Neural cell (in vitro differentiated cells): Measurements from ENCODE around the gene TUBGCP4. TPM values are rescaled to one million over a fixed set of nuclear protein-coding genes. Genes with fewer than 3 reads are reported as not detected.

Experiments used
- H2AFZ ChIP-seq: fragments of 200-600, 300-800 bp; sonication (generic), shearing (Covaris generic); 2 replicates; pipeline ENCODE4 v1.6.0; 2014; ENCODE audit warnings: low read depth, mild to moderate bottlenecking, antibody characterized with exemption, low read length, moderate library complexity
- H3F3A ChIP-seq: fragments of 200-600 bp; shearing (Covaris generic); 2 replicates; pipeline ENCODE4 v1.6.1; 2016; ENCODE audit warnings: mild to moderate bottlenecking, moderate library complexity, mixed read lengths, antibody characterized with exemption, low read length; ENCODE audit not compliant: insufficient read depth, poor library complexity, severe bottlenecking
- H3K27ac ChIP-seq: fragments of 200-600, 300-800 bp; sonication (generic), shearing (Covaris generic); 2 replicates; pipeline ENCODE4 v1.5.1; 2014; ENCODE audit warnings: mild to moderate bottlenecking, low read length, moderate library complexity
- H3K27me3 ChIP-seq: fragments of 300-800, 200-600 bp; sonication (generic), shearing (Covaris generic); 2 replicates; pipeline ENCODE4 v1.6.0; 2014; ENCODE audit warnings: mild to moderate bottlenecking, low read depth, low read length, moderate library complexity; ENCODE audit not compliant: insufficient read depth
- H3K36me3 ChIP-seq: fragments of 300-800, 200-600 bp; sonication (generic), shearing (Covaris generic); 2 replicates; pipeline ENCODE4 v1.5.1; 2014; ENCODE audit warnings: mild to moderate bottlenecking, antibody characterized with exemption, low read length, moderate library complexity; ENCODE audit not compliant: insufficient read depth
- H3K4me2 ChIP-seq: fragments of 300-800, 200-600 bp; sonication (generic), shearing (Covaris generic); 2 replicates; pipeline ENCODE4 v1.6.0; 2014; ENCODE audit warnings: mild to moderate bottlenecking, low read length
- H3K4me3 ChIP-seq: fragments of 300-800, 200-600 bp; sonication (generic), shearing (Covaris generic); 2 replicates; pipeline ENCODE4 v1.5.1; 2014; ENCODE audit warnings: mild to moderate bottlenecking, low read length, moderate library complexity
- H3K79me2 ChIP-seq: fragments of 200-600 bp; shearing (Covaris generic); replicated peaks from 2 replicates; pipeline ENCODE4 v1.6.0; 2014; ENCODE audit warnings: mild to moderate bottlenecking, low read length, moderate library complexity; ENCODE audit not compliant: insufficient read depth
- H3K9ac ChIP-seq: fragments of 300-800, 200-600 bp; sonication (generic), shearing (Covaris generic); 2 replicates; pipeline ENCODE4 v1.6.1; 2016; ENCODE audit warnings: mild to moderate bottlenecking, low read length, mixed read lengths
- H3K9me2 ChIP-seq: fragments of 200-600 bp; shearing (Covaris generic); 2 replicates; pipeline ENCODE4 v1.6.1; 2016; ENCODE audit warnings: mild to moderate bottlenecking, low read length, mixed read lengths; ENCODE audit not compliant: insufficient read depth
- H3K9me3 ChIP-seq: fragments of 200-600, 300-800 bp; sonication (generic), shearing (Covaris generic); 2 replicates; pipeline ENCODE4 v1.6.1; 2016; ENCODE audit warnings: mild to moderate bottlenecking, mixed run types, low read length, moderate library complexity, mixed read lengths
- H4K20me1 ChIP-seq: fragments of 200-600 bp; shearing (Covaris generic); 2 replicates; pipeline ENCODE4 v1.6.1; 2016; ENCODE audit warnings: mild to moderate bottlenecking, mixed run types; ENCODE audit not compliant: insufficient read depth
- CTCF ChIP-seq: fragments of 450-650 bp; IDR thresholded peaks from 2 replicates; pipeline ENCODE4 v1.5.1; 2014; ENCODE audit warnings: antibody characterized with exemption, mild to moderate bottlenecking, moderate library complexity; ENCODE audit not compliant: poor library complexity, severe bottlenecking
- EP300 ChIP-seq: fragments of 450-650 bp; conservative IDR thresholded peaks from 2 replicates; pipeline ENCODE4 v1.6.1; 2014; ENCODE audit warnings: antibody characterized with exemption, mild to moderate bottlenecking, moderate library complexity; ENCODE audit not compliant: poor library complexity, severe bottlenecking
- EZH2 ChIP-seq: fragments of 200-600, 300-800 bp; shearing (Covaris generic), sonication (generic); IDR thresholded peaks from 2 replicates; pipeline ENCODE4 v1.6.1; 2014; ENCODE audit warnings: antibody characterized with exemption, low read length, borderline replicate concordance, mild to moderate bottlenecking; ENCODE audit not compliant: insufficient read depth, poor library complexity, severe bottlenecking
- MXI1 ChIP-seq: fragments of 450-650 bp; conservative IDR thresholded peaks from 2 replicates; pipeline ENCODE4 v1.6.1; 2014; ENCODE audit warnings: antibody characterized with exemption, mild to moderate bottlenecking; ENCODE audit not compliant: poor library complexity, severe bottlenecking
- POLR2AphosphoS5 ChIP-seq: IDR thresholded peaks from 2 replicates; pipeline ENCODE4 v1.6.1; 2012
- RAD21 ChIP-seq: fragments of 450-650 bp; conservative IDR thresholded peaks from 2 replicates; pipeline ENCODE4 v1.6.1; 2014; ENCODE audit warnings: antibody characterized with exemption, mild to moderate bottlenecking, moderate library complexity
- REST ChIP-seq: IDR thresholded peaks from 2 replicates; pipeline ENCODE4 v1.6.1; 2012; ENCODE audit warnings: borderline replicate concordance
- SMC3 ChIP-seq: fragments of 450-650 bp; conservative IDR thresholded peaks from 2 replicates; pipeline ENCODE4 v1.6.1; 2014; ENCODE audit warnings: antibody characterized with exemption, mild to moderate bottlenecking, moderate library complexity; ENCODE audit not compliant: poor library complexity
- TAF1 ChIP-seq: IDR thresholded peaks from 2 replicates; pipeline ENCODE4 v1.6.1; 2012; ENCODE audit warnings: low read depth
- polyA plus RNA-seq: library from polyadenylated mRNA; depleted of rRNA; stranded (reverse); fragments of >200 nt; gene quantifications from 2 replicates; pipeline ENCODE4 v1.2.3, GENCODE V29; 2014

TUBGCP4 gene
- polyA plus RNA-seq, 1 donor from 2014 or later = 4.6 TPM

- Histone ChIP-seq H4K20me1 (no peaks in the 10 kb centered on the region), H2AFZ (peak overlapping the region; percentile 98), H3K27ac (peak overlapping the region; percentile 94), H3K9me3 (no peaks in the 10 kb centered on the region), H3K36me3 (peaks cover 7% of the 10 kb centered on the region), H3K9ac (peak overlapping the region; percentile 90), H3F3A (no peaks in the 10 kb centered on the region), H3K4me3 (peak overlapping the region; percentile 75), H3K79me2 (peaks cover 14% of the 10 kb centered on the region), H3K27me3 (no peaks in the 10 kb centered on the region), H3K9me2 (no peaks in the 10 kb centered on the region), H3K4me2 (peak overlapping the region; percentile 89)
- TF ChIP-seq EZH2 = no peak
- TF ChIP-seq REST = no peak
- TF ChIP-seq EP300 = no peak
- no peak for TF ChIP-seq SMC3
- TF ChIP-seq CTCF = no peak
Observed at GRCh38 chr15:43330780-43331087, 40.2 kb upstream of the TUBGCP4 start.

DNA sequence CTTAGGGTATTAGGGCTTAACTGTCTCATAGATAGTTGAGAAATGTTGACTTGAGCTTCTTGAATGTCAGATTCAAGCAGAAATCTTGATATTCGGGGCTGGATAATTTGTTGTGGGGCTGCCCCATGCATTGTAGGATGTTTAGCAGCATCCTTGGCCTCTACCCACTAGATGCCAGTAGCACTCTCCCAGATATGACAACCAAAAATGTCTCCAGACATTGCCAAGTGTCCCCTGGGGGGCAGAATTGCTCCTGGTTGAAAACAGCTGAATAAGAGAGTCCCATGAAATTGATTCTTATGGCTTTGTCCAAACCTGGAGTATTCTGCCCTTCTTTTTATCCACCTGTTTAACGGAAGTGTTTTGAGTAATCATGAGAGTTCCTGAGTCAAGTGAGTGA, 24.6 kb upstream of the TUBGCP4 start:
- Histone ChIP-seq H3K9me2 (no peaks in the 10 kb centered on the region), H2AFZ (no peak overlapping the region), H3K4me3 (no peak overlapping the region), H3K4me2 (no peak overlapping the region), H3K79me2 (no peaks in the 10 kb centered on the region), H3K27ac (no peak overlapping the region), H4K20me1 (no peaks in the 10 kb centered on the region), H3K9me3 (no peaks in the 10 kb centered on the region), H3K27me3 (no peaks in the 10 kb centered on the region), H3K36me3 (peaks cover 6% of the 10 kb centered on the region), H3F3A (no peaks in the 10 kb centered on the region), H3K9ac (no peak overlapping the region)
- no peak for TF ChIP-seq MXI1
- TF ChIP-seq REST = no peak
- no peak for TF ChIP-seq CTCF
- no peak for TF ChIP-seq EP300
- no peak for TF ChIP-seq SMC3
- no peak for TF ChIP-seq POLR2AphosphoS5
- TF ChIP-seq TAF1 = no peak
- TF ChIP-seq RAD21 = no peak
- TF ChIP-seq EZH2 = no peak
